Measurements from ENCODE around the gene HTT.

DNA sequence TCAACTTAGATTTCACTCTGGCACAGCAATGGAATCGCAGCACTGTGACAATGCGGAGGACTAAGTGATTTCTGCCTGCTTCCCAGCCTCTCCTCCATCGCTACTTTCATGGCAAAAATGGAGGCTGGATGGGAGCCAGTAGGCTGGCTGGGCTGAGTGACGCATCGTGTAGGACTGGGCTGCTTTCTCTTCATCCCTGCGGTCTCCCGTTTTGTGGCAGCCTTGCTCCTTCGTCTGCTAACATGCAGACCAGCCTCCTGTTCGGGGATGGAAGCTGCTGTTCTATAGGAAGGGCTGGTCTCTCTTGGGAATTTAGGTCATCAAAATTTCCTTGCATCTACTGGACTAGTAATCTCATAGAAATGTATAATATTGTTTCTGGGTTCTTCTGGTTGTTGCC is 202.5 kb downstream of the HTT start:
- TF ChIP-seq, protein P1, sequence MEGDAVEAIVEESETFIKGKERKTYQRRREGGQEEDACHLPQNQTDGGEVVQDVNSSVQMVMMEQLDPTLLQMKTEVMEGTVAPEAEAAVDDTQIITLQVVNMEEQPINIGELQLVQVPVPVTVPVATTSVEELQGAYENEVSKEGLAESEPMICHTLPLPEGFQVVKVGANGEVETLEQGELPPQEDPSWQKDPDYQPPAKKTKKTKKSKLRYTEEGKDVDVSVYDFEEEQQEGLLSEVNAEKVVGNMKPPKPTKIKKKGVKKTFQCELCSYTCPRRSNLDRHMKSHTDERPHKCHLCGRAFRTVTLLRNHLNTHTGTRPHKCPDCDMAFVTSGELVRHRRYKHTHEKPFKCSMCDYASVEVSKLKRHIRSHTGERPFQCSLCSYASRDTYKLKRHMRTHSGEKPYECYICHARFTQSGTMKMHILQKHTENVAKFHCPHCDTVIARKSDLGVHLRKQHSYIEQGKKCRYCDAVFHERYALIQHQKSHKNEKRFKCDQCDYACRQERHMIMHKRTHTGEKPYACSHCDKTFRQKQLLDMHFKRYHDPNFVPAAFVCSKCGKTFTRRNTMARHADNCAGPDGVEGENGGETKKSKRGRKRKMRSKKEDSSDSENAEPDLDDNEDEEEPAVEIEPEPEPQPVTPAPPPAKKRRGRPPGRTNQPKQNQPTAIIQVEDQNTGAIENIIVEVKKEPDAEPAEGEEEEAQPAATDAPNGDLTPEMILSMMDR (IDR thresholded peaks at IDR 0.05): no peak
- TF ChIP-seq POLR2A (IDR thresholded peaks at IDR 0.05): no peak

Data from upper lobe of left lung (tissue), 4 donors.